Subcutaneous abdominal adipose tissue (tissue), 5 donors: ENCODE results near the gene FOXA3.

Source experiments
- H3K27ac ChIP-seq: one replicate; pipeline ENCODE4 v1.7.0; 2013; ENCODE audit warnings: low read depth, mild to moderate bottlenecking, inconsistent platforms, low read length, moderate library complexity
- H3K27me3 ChIP-seq, 5 donors: one replicate each; pipeline ENCODE4 v1.7.0; 2013; ENCODE audit warnings: low read length in 5 of 5, inconsistent platforms in 1 of 5; ENCODE audit not compliant: control insufficient read depth in 5 of 5, insufficient read depth in 4 of 5
- H3K36me3 ChIP-seq, 5 donors: one replicate each; pipeline ENCODE4 v1.7.0; 2013; ENCODE audit warnings: low read length in 5 of 5; ENCODE audit not compliant: control insufficient read depth in 5 of 5, insufficient read depth in 5 of 5
- H3K4me1 ChIP-seq, 5 donors: one replicate each; pipeline ENCODE4 v1.7.0; 2013; ENCODE audit warnings: low read length in 5 of 5, mild to moderate bottlenecking in 3 of 5, moderate library complexity in 1 of 5; ENCODE audit not compliant: control insufficient read depth in 5 of 5, insufficient read depth in 5 of 5
- H3K4me3 ChIP-seq, 5 donors: one replicate each; pipeline ENCODE4 v1.7.0; 2013; ENCODE audit warnings: low read length in 5 of 5, low read depth in 1 of 5
- H3K9ac ChIP-seq, 5 donors: one replicate each; pipeline ENCODE4 v1.7.0; 2013; ENCODE audit warnings: low read length in 5 of 5, mild to moderate bottlenecking in 4 of 5, moderate library complexity in 3 of 5
- H3K9me3 ChIP-seq, 5 donors: one replicate each; pipeline ENCODE4 v1.7.0; 2013; ENCODE audit warnings: low read length in 5 of 5; ENCODE audit not compliant: control insufficient read depth in 5 of 5
- donor health status: healthy.
- donor health status: healthy.
- donor health status: healthy.
- donor health status: healthy.
- donor health status: healthy.

Gene FOXA3

GRCh38 chr19:45872095-45872919 is 8.2 kb downstream of the FOXA3 start:
- no peak overlapping the region for H3K9ac ChIP-seq
- H3K4me3 ChIP-seq, result no peak overlapping the region
- H3K27me3 ChIP-seq, result peaks cover 0 to 5% (median 0%) of the 10 kb centered on the region in 5 donors
- H3K9me3 ChIP-seq, result no peaks in the 10 kb centered on the region
- no peak overlapping the region for H3K27ac ChIP-seq
- H3K36me3 ChIP-seq, result no peaks in the 10 kb centered on the region
- peaks cover 0 to 11% (median 10%) of the 10 kb centered on the region in 5 donors for H3K4me1 ChIP-seq

- no peak overlapping the region for H3K27ac ChIP-seq
- H3K36me3 ChIP-seq, result no peaks in the 10 kb centered on the region
- no peak overlapping the region for H3K4me3 ChIP-seq
- H3K9ac ChIP-seq, result no peak overlapping the region
- no peaks in the 10 kb centered on the region for H3K9me3 ChIP-seq
- peaks cover 0 to 12% (median 11%) of the 10 kb centered on the region in 5 donors for H3K4me1 ChIP-seq
- peaks cover 0 to 10% (median 2%) of the 10 kb centered on the region in 5 donors for H3K27me3 ChIP-seq
These were observed 9.2 kb downstream of the FOXA3 start for GRCh38 chr19:45873219-45873772.

- Histone ChIP-seq H3K4me3 (no peak overlapping the region), H3K4me1 (peaks cover 0 to 12% (median 11%) of the 10 kb centered on the region in 5 donors), H3K9ac (no peak overlapping the region), H3K9me3 (no peaks in the 10 kb centered on the region), H3K27ac (no peak overlapping the region), H3K27me3 (peaks cover 0 to 10% (median 3%) of the 10 kb centered on the region in 5 donors), H3K36me3 (no peaks in the 10 kb centered on the region)
These were observed 10.5 kb downstream of the FOXA3 start for GRCh38 chr19:45874620-45874966.

GRCh38 chr19:45876161-45876410 is 12.0 kb downstream of the FOXA3 start:
- Histone ChIP-seq H3K36me3 (no peaks in the 10 kb centered on the region), H3K4me3 (no peak overlapping the region), H3K4me1 (peaks cover 0 to 12% (median 11%) of the 10 kb centered on the region in 5 donors), H3K9me3 (no peaks in the 10 kb centered on the region), H3K9ac (peak overlapping the region in 2 of 5 donors; percentile 54 to 67), H3K27ac (no peak overlapping the region), H3K27me3 (peaks cover 0 to 10% (median 3%) of the 10 kb centered on the region in 5 donors)

GRCh38 chr19:45876411-45877197 is 12.5 kb downstream of the FOXA3 start:
- no peaks in the 10 kb centered on the region for H3K36me3 ChIP-seq
- no peak overlapping the region for H3K27ac ChIP-seq
- H3K27me3 ChIP-seq, result peaks cover 0 to 10% (median 3%) of the 10 kb centered on the region in 5 donors
- H3K9me3 ChIP-seq, result no peaks in the 10 kb centered on the region
- peak overlapping the region in 4 of 5 donors; percentile 13 to 67 (median 44) for H3K9ac ChIP-seq
- peak overlapping the region in 3 of 5 donors; percentile 12 to 26 (median 22) for H3K4me3 ChIP-seq
- H3K4me1 ChIP-seq, result peaks cover 0 to 12% (median 11%) of the 10 kb centered on the region in 5 donors

GRCh38 chr19:45878043-45878794 is 14.1 kb downstream of the FOXA3 start:
- H3K9ac ChIP-seq, result no peak overlapping the region
- H3K27ac ChIP-seq, result no peak overlapping the region

GRCh38 chr19:45879055-45879454 is 14.9 kb downstream of the FOXA3 start:
- Histone ChIP-seq H3K27ac (no peak overlapping the region), H3K9me3 (no peaks in the 10 kb centered on the region), H3K4me3 (no peak overlapping the region), H3K27me3 (peaks cover 0 to 8% (median 3%) of the 10 kb centered on the region in 5 donors), H3K9ac (no peak overlapping the region), H3K4me1 (peaks cover 0 to 29% (median 28%) of the 10 kb centered on the region in 5 donors), H3K36me3 (peaks cover 0 to 2% (median 0%) of the 10 kb centered on the region in 5 donors)

More at GRCh38 chr19:45878043-45878794, 14.1 kb downstream of the FOXA3 start:
- H3K4me1 ChIP-seq, result peaks cover 0 to 23% (median 20%) of the 10 kb centered on the region in 5 donors
- H3K4me3 ChIP-seq, result no peak overlapping the region
- H3K36me3 ChIP-seq, result no peaks in the 10 kb centered on the region
- no peaks in the 10 kb centered on the region for H3K9me3 ChIP-seq
- peaks cover 0 to 10% (median 3%) of the 10 kb centered on the region in 5 donors for H3K27me3 ChIP-seq

GRCh38 chr19:45879971-45880370 is 15.8 kb downstream of the FOXA3 start:
- Histone ChIP-seq H3K36me3 (peaks cover 0 to 10% (median 3%) of the 10 kb centered on the region in 5 donors), H3K4me3 (no peak overlapping the region), H3K9ac (no peak overlapping the region), H3K9me3 (no peaks in the 10 kb centered on the region), H3K27ac (no peak overlapping the region), H3K27me3 (peaks cover 0 to 8% (median 3%) of the 10 kb centered on the region in 5 donors), H3K4me1 (peaks cover 3 to 38% (median 37%) of the 10 kb centered on the region in 5 donors)

GRCh38 chr19:45881082-45881908 is 17.2 kb downstream of the FOXA3 start:
- Histone ChIP-seq H3K9ac (no peak overlapping the region), H3K9me3 (no peaks in the 10 kb centered on the region), H3K27me3 (peaks cover 0 to 8% (median 3%) of the 10 kb centered on the region in 5 donors), H3K4me1 (peaks cover 3 to 45% (median 43%) of the 10 kb centered on the region in 5 donors), H3K27ac (no peak overlapping the region), H3K36me3 (peaks cover 0 to 10% (median 3%) of the 10 kb centered on the region in 5 donors), H3K4me3 (no peak overlapping the region)
